GM19025 (cell line): ENCODE results near the gene RSF1.

Source experiments
- ATAC-seq: cut with Tn5 transposase; IDR thresholded peaks from one replicate; pipeline ENCODE4 v1.9.1; 2021; ENCODE audit warnings: mild to moderate bottlenecking, low read depth, moderate library complexity; ENCODE audit not compliant: unreplicated experiment

The RSF1 gene

GRCh38 chr11:77814848-77815247 lies 5.7 kb downstream of the RSF1 start:
- ATAC-seq, result no peak

- ATAC-seq, result no peak
Measured at GRCh38 chr11:77813256-77813655, 7.3 kb downstream of the RSF1 start.

GRCh38 chr11:77806993-77807392 lies 13.5 kb downstream of the RSF1 start:
- ATAC-seq, result no peak

GRCh38 chr11:77806415-77806814 lies 14.1 kb downstream of the RSF1 start:
- no peak for ATAC-seq

GRCh38 chr11:77801477-77801876 lies 19.0 kb downstream of the RSF1 start:
- ATAC-seq, result no peak

- ATAC-seq, result no peak
Measured at GRCh38 chr11:77800449-77800848, 20.1 kb downstream of the RSF1 start.

GRCh38 chr11:77799338-77799737 lies 21.2 kb downstream of the RSF1 start:
- ATAC-seq, result no peak

- ATAC-seq, result no peak
Measured at GRCh38 chr11:77793972-77794371, 26.6 kb downstream of the RSF1 start.

GRCh38 chr11:77791301-77791700 lies 29.2 kb downstream of the RSF1 start:
- no peak for ATAC-seq

- ATAC-seq, result no peak
Measured at GRCh38 chr11:77789731-77790476, 30.6 kb downstream of the RSF1 start.

- no peak for ATAC-seq
Measured at GRCh38 chr11:77789061-77789730, 31.3 kb downstream of the RSF1 start.

GRCh38 chr11:77784572-77784971 lies 36.0 kb downstream of the RSF1 start:
- no peak for ATAC-seq

GRCh38 chr11:77783025-77783424 lies 37.5 kb downstream of the RSF1 start:
- no peak for ATAC-seq

GRCh38 chr11:77779935-77780334 lies 40.6 kb downstream of the RSF1 start:
- no peak for ATAC-seq

- ATAC-seq, result no peak
Measured at GRCh38 chr11:77778549-77778948, 42.0 kb downstream of the RSF1 start.

GRCh38 chr11:77778118-77778517 lies 42.4 kb downstream of the RSF1 start:
- ATAC-seq, result no peak

- no peak for ATAC-seq
Measured at GRCh38 chr11:77776455-77776854, 44.1 kb downstream of the RSF1 start.

GRCh38 chr11:77775936-77776335 lies 44.6 kb downstream of the RSF1 start:
- no peak for ATAC-seq

GRCh38 chr11:77771135-77771534 lies 49.4 kb downstream of the RSF1 start:
- no peak for ATAC-seq

GRCh38 chr11:77770629-77771028 lies 49.9 kb downstream of the RSF1 start:
- no peak for ATAC-seq

GRCh38 chr11:77762426-77762825 lies 58.1 kb downstream of the RSF1 start:
- no peak for ATAC-seq

GRCh38 chr11:77761491-77761890 lies 59.0 kb downstream of the RSF1 start:
- no peak for ATAC-seq
